ENCODE results near the gene ZNF846.

DNA sequence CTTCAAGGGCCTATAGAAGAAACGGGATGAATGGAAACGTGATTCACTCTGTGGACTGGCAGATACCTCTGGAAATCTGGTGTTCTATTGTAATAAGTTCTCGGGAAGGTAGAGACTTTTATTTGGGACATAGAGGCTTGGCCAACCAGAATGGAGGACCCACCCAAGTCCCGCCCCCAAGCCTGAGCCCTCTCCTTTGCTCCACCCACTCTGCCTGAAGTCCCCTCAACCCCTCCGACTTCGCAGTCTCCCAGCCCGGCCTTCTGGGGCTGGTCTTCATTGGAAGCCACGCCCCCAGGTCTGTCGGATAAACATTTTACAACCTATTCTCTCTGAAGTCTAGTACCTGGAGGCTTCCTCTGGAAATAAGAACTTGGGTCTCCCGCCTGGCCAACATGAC lies 33.4 kb upstream of the ZNF846 start:
- TF ChIP-seq, protein P1, sequence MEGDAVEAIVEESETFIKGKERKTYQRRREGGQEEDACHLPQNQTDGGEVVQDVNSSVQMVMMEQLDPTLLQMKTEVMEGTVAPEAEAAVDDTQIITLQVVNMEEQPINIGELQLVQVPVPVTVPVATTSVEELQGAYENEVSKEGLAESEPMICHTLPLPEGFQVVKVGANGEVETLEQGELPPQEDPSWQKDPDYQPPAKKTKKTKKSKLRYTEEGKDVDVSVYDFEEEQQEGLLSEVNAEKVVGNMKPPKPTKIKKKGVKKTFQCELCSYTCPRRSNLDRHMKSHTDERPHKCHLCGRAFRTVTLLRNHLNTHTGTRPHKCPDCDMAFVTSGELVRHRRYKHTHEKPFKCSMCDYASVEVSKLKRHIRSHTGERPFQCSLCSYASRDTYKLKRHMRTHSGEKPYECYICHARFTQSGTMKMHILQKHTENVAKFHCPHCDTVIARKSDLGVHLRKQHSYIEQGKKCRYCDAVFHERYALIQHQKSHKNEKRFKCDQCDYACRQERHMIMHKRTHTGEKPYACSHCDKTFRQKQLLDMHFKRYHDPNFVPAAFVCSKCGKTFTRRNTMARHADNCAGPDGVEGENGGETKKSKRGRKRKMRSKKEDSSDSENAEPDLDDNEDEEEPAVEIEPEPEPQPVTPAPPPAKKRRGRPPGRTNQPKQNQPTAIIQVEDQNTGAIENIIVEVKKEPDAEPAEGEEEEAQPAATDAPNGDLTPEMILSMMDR (IDR thresholded peaks at IDR 0.05), result no peak
- no peak for TF ChIP-seq POLR2A (IDR thresholded peaks at IDR 0.05)

Data from tibial nerve (tissue), 3 donors.